ENCODE data around the gene TRIM71.
"Not testable (repeated sequence)": the region's sequence is repeated elsewhere in the genome, so short reads cannot be mapped to it uniquely, and the experiment has no call there.

Gene TRIM71

DNA sequence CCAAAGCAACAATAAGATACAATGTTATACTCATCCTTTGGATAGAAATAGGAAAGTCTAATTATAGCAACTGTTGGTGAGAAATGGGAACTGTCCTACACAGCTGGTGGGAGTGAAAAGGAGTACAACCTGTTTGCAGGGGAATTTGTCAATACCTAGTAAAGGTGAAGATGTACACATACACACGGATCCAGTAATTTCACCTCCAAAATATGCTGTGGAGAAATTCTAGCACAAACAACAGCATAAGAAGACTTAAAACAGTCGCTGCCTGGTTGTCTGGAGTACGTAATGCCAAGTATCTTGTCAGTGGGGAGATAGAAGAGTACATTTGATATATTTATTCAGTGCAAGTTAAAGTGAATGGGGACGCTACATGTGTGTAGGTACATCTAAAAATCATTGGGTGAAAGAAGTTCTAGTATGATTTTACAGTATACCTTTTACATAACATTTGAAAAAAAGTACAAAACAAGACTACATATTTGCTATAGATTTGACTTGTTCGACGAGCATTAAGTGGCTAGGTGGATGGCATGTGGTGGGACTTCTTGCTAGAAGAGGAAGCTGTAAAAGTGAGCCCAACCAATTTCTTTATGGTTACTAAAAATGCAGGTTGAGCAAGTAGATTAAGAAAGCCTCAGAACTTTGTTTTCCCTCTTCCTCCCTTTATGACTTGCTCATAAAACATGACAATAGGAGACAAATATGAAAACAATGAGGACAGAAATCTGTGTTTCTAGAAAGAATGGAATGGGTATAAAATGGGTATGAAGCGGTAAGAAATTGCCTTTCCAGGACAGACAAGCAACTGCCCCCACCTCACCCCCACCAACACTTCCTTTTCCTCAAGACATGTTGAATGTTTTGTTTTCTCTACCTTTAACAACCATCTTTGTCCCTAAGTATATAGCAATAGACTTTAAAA is 83.5 kb downstream of the TRIM71 start:
- no peak for TF ChIP-seq CTCF (IDR thresholded peaks at IDR 0.05; ENCODE audit: control insufficient read depth, insufficient read depth, low read depth, low read length, missing control alignments)
- H3K4me3 ChIP-seq (ENCODE audit: control insufficient read depth, low read depth, low read length), result no peak overlapping the region
- DNase-seq (ENCODE audit: low read depth), result peak; percentile 17

- H3K4me3 ChIP-seq (ENCODE audit: control insufficient read depth, low read depth, low read length); DNase-seq (ENCODE audit: low read depth): not testable (repeated sequence)
Observed at GRCh38 chr3:32902887-32903371, 85.1 kb downstream of the TRIM71 start.

DNA sequence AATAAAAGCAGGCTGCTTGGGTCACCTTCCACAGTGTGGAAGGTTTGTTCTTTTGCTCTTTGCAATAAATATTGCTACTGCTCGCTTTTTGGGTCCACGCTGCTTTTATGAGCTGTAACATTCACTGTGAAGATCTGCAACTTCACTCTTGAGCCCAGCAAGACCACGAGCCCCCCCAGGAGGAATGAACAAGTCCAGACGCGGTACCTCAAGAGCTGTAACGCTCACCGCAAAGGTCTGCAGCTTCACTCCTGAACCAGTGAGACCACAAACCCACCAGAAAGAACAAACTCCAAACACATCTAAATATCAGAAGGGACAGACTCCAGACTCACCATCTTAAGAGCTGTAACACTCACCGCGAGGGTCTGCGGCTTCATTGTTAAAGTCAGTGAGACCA is 86.2 kb downstream of the TRIM71 start:
- no peak overlapping the region for H3K4me3 ChIP-seq (ENCODE audit: control insufficient read depth, low read depth, low read length)
- no peak for DNase-seq (ENCODE audit: low read depth)
- no peak for TF ChIP-seq CTCF (IDR thresholded peaks at IDR 0.05; ENCODE audit: control insufficient read depth, insufficient read depth, low read depth, low read length, missing control alignments)

DNA sequence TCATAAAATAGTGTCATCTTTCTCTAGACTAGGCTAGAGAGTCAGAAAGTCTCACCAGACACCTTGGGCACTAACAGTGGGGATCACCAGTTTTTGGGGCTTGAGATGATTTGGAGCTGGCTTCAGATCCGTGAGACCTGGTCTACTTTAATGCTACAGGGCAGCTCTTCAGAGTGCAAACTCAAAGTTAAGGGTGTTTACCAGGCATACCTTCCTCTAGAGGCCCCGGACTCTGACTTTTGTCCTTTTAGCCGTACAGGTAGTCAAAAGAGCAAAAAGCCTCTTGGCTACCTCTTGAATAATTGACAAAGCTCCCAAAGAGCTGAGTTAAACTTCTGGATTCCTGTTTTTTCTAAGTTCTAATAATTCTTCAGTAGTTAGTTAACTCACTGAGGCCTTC is 92.2 kb downstream of the TRIM71 start:
- no peak for DNase-seq (ENCODE audit: low read depth)
- no peak overlapping the region for H3K4me3 ChIP-seq (ENCODE audit: control insufficient read depth, low read depth, low read length)
- no peak for TF ChIP-seq CTCF (IDR thresholded peaks at IDR 0.05; ENCODE audit: control insufficient read depth, insufficient read depth, low read depth, low read length, missing control alignments)

- H3K4me3 ChIP-seq (ENCODE audit: control insufficient read depth, low read depth, low read length), result no peak overlapping the region
- TF ChIP-seq CTCF (IDR thresholded peaks at IDR 0.05; ENCODE audit: control insufficient read depth, insufficient read depth, low read depth, low read length, missing control alignments), result no peak
- peak; percentile 67 for DNase-seq (ENCODE audit: low read depth)
Observed at GRCh38 chr3:32910954-32911353, 93.2 kb downstream of the TRIM71 start.

GRCh38 chr3:32912046-32912445 is 94.2 kb downstream of the TRIM71 start:
- TF ChIP-seq CTCF (IDR thresholded peaks at IDR 0.05; ENCODE audit: control insufficient read depth, insufficient read depth, low read depth, low read length, missing control alignments), result no peak
- no peak overlapping the region for H3K4me3 ChIP-seq (ENCODE audit: control insufficient read depth, low read depth, low read length)
- no peak for DNase-seq (ENCODE audit: low read depth)

DNA sequence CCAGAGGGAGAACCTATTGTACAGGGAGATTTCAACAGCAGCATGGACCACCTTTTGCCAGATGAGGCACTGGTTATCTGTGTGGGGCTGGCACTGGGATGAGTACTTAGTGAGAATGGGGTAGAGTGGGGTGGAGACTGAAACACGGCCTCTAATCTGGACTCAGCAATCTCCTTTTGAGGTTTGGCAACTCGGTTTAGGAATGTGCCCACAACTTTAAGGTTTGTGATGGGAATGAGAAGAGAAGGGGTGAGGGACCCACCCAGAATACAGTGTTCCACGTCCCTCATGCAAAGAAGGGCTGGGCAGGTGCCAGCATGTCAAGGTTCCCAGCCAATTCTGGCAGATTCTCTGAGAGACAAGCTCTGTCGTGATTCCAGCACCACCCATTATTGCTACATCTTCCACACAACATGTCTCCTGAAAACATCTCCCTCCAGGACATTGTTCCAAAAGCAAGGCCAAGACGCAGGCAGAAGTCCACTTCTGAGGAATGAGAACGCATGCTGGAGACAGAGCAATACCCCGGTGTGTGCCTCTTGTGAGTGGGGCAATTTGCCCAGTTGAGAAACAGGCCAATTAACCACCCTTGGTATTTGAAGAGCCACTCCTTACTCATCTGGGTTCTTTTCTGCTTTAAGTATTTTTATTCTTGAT is 96.1 kb downstream of the TRIM71 start:
- no peak for TF ChIP-seq CTCF (IDR thresholded peaks at IDR 0.05; ENCODE audit: control insufficient read depth, insufficient read depth, low read depth, low read length, missing control alignments)
- peak; percentile 87 for DNase-seq (ENCODE audit: low read depth)

More for the DNA sequence above, 96.1 kb downstream of the TRIM71 start:
- no peak overlapping the region for H3K4me3 ChIP-seq (ENCODE audit: control insufficient read depth, low read depth, low read length)

Measured in AG09309 (cell line).